Loucy (cell line): ENCODE data around the gene SMIM5.

Experiments used
- EZH2phosphoT487 ChIP-seq: fragments of 200-600 bp; IDR thresholded peaks from 2 replicates; pipeline ENCODE4 v1.6.1; 2018; ENCODE audit warnings: antibody characterized with exemption, mild to moderate bottlenecking, moderate library complexity, borderline replicate concordance
- TF ChIP-seq, protein P1 (sequence below): fragments of 200-600 bp; sonication (generic); conservative IDR thresholded peaks from 2 replicates; pipeline ENCODE4 v1.5.1; 2014; ENCODE audit warnings: mild to moderate bottlenecking, antibody characterized with exemption, low read length

DNA sequence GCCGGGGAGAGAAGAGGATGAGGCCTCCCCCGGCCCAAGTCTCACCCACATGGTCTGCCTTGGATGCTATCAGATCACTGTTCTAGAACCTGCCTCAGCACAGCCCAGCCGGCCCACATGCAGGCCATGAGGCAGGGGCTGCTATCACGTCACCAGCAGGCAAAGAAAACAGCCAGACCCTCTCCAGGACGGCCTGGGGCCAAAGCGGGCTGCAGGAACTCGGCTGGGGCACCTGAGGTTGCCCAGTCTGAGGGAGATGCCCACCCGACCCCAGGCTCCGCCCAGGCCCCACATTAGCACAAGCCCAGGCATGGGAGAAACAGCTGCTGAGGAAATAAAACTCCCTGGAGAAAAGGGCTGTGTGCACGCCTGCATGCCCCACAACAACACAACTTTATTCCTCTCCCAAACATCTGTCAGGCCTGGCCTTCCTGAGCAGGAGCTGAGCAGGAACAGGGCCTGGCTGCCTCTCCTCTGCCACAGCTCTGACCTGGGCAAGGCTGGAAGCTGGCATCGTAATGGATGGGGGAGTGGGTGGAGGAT, 6.7 kb upstream of the SMIM5 start:
- TF ChIP-seq, protein P1, sequence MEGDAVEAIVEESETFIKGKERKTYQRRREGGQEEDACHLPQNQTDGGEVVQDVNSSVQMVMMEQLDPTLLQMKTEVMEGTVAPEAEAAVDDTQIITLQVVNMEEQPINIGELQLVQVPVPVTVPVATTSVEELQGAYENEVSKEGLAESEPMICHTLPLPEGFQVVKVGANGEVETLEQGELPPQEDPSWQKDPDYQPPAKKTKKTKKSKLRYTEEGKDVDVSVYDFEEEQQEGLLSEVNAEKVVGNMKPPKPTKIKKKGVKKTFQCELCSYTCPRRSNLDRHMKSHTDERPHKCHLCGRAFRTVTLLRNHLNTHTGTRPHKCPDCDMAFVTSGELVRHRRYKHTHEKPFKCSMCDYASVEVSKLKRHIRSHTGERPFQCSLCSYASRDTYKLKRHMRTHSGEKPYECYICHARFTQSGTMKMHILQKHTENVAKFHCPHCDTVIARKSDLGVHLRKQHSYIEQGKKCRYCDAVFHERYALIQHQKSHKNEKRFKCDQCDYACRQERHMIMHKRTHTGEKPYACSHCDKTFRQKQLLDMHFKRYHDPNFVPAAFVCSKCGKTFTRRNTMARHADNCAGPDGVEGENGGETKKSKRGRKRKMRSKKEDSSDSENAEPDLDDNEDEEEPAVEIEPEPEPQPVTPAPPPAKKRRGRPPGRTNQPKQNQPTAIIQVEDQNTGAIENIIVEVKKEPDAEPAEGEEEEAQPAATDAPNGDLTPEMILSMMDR, result no peak
- TF ChIP-seq EZH2phosphoT487, result no peak
